ENCODE data around the gene OSCAR. TPM values are rescaled to one million over a fixed set of nuclear protein-coding genes. Genes with fewer than 3 reads are reported as not detected.

Gene OSCAR
- total RNA-seq, 1 donor from 2014 or later: not detected

DNA sequence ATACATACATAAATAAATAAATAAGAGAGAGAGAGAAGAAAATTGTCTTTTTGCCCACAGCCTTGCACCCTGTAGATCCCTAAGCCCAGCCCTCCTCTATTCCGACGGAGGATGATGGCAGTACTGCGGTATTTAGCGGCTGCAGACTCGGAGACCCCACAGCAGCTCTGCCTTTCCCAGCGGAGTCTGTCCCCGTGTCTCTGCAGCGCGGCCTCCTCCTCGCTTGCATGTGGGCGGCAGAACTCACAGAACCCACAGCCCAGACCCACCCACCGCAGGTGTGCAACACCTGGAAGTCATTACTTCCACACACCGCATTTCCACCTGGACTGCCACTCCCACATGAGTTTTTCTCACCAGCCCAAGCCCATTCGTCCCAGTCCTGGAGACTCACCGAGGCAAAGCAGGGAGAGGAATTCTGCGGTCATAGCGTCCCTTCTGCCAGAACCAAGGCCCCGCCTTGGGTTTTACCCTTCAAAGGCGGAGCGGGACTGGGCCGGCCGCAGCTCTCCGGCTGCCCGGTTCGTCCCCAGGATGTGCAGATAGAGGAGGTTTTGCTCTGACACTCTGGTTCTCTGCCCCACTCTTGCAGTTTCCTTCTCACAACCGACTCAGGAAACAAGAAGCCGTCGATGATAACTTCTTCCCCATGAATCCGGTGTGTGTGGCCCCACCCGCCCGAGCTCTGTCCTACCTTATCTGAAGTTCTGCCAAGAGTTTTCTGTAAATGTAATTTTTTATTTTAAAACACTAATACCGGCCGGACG, 37.1 kb downstream of the OSCAR start, which contains the start of gene VSTM1:
TSS of gene VSTM1 (minus strand) at position 548 of the 767 bp plus-strand sequence. CDS start at position 428, 120 bp downstream.
- Mint-ChIP-seq H3K4me1 (no peaks in the 10 kb centered on the region), H3K4me3 (no peak within 1 kb of the TSS), H3K27ac (no peak within 1 kb of the TSS), H3K36me3 (no peaks in the 10 kb centered on the region), H3K27me3 (ENCODE audit: low read depth) (peaks cover 10% of the 10 kb centered on the region), H3K9me3 (peaks cover 3% of the 10 kb centered on the region)
- no peak for DNase-seq (ENCODE audit: low spot score in 2 of 2, unreplicated experiment in 2 of 2)
- TF ChIP-seq, protein P1, sequence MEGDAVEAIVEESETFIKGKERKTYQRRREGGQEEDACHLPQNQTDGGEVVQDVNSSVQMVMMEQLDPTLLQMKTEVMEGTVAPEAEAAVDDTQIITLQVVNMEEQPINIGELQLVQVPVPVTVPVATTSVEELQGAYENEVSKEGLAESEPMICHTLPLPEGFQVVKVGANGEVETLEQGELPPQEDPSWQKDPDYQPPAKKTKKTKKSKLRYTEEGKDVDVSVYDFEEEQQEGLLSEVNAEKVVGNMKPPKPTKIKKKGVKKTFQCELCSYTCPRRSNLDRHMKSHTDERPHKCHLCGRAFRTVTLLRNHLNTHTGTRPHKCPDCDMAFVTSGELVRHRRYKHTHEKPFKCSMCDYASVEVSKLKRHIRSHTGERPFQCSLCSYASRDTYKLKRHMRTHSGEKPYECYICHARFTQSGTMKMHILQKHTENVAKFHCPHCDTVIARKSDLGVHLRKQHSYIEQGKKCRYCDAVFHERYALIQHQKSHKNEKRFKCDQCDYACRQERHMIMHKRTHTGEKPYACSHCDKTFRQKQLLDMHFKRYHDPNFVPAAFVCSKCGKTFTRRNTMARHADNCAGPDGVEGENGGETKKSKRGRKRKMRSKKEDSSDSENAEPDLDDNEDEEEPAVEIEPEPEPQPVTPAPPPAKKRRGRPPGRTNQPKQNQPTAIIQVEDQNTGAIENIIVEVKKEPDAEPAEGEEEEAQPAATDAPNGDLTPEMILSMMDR (IDR thresholded peaks at IDR 0.05; ENCODE audit: unreplicated experiment): no peak

DNA sequence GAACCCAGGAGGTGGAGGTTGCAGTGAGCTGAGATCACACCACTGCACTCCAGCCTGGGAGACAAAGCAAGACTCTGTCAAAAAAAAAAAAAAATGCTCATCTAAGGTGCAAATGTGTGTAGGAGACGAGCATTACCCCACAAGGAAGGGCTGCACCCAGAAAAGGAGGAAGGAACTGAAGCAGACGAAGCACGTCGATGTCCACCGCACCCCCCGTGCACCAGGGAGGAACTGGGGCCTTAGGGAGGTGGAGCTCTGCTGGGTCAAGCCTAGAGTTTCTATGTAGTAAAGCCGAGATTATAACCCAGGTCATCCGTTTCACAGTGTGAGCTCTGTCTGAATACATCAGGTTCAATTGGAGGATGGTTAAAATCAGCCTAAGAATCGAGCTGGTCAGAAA, 38.0 kb downstream of the OSCAR start:
- no peak for DNase-seq (ENCODE audit: low spot score in 2 of 2, unreplicated experiment in 2 of 2)
- no peak overlapping the region for H3K4me3 Mint-ChIP-seq
- TF ChIP-seq, protein P1 (IDR thresholded peaks at IDR 0.05; ENCODE audit: unreplicated experiment): no peak
- no peaks in the 10 kb centered on the region for H3K36me3 Mint-ChIP-seq
- no peaks in the 10 kb centered on the region for H3K4me1 Mint-ChIP-seq
- H3K27me3 Mint-ChIP-seq (ENCODE audit: low read depth): peaks cover 6% of the 10 kb centered on the region
- peaks cover 3% of the 10 kb centered on the region for H3K9me3 Mint-ChIP-seq
- H3K27ac Mint-ChIP-seq: no peak overlapping the region

DNA sequence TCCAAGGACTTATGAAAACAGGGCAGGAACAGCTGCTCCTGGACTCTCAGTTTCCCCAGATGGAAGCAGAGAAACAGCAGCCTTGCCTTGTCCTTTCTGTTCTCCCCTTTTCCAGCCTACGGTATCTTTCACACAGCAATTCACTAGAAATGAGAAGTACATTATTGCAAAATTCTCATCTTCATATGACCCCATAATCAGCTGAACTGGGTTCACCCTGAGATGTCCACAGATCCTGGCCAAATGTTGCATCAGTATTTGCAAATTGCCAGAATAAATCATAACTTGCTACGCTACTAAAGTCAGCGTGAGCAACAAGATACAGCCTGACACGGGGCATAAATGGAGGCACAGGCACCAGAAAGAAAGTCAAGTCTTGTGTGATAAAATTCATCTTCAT, 53.0 kb downstream of the OSCAR start:
- Mint-ChIP-seq H3K4me1 (no peaks in the 10 kb centered on the region), H3K27ac (no peak overlapping the region), H3K36me3 (no peaks in the 10 kb centered on the region), H3K4me3 (no peak overlapping the region), H3K9me3 (no peaks in the 10 kb centered on the region), H3K27me3 (ENCODE audit: low read depth) (peaks cover 37% of the 10 kb centered on the region)
- no peak for DNase-seq (ENCODE audit: low spot score in 2 of 2, unreplicated experiment in 2 of 2)
- TF ChIP-seq, protein P1 (IDR thresholded peaks at IDR 0.05; ENCODE audit: unreplicated experiment): no peak

DNA sequence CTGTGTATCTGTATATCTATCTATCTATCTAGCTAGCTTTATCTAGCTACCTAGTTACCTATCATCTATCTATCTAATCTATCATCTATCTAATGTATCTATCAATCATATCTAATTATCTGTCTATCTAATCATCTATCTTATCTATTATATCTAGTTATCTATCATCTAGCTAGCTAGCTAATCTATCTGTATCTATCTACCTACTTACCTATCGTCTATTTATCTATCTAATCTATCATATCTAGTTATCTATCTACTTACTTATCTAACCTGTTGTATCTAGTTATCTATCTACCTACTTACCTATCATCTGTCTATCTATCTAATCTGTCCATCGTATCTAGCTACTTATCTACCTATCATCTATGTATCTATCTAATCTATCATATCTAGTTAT, 54.8 kb downstream of the OSCAR start:
- Mint-ChIP-seq H3K9me3 (no peaks in the 10 kb centered on the region), H3K4me3 (no peak overlapping the region), H3K36me3 (no peaks in the 10 kb centered on the region), H3K4me1 (no peaks in the 10 kb centered on the region), H3K27me3 (ENCODE audit: low read depth) (peaks cover 33% of the 10 kb centered on the region), H3K27ac (no peak overlapping the region)
- TF ChIP-seq, protein P1 (IDR thresholded peaks at IDR 0.05; ENCODE audit: unreplicated experiment): no peak
- no peak for DNase-seq (ENCODE audit: low spot score in 2 of 2, unreplicated experiment in 2 of 2)

Other genes starting within 250 kb of the OSCAR start
- 195 to 211 TPM (median 200 TPM) in 3 replicates for gene MYADM, start 232.9 kb downstream of the OSCAR start, total RNA-seq
- gene PRKCG, start 218.6 kb downstream of the OSCAR start, total RNA-seq: 19.1 to 21.6 TPM (median 19.3 TPM) in 3 replicates
- gene CACNG7, start 191.5 kb downstream of the OSCAR start, total RNA-seq: 0.52 to 0.82 TPM (median 0.76 TPM) in 3 replicates
- gene CACNG8, start 137.9 kb downstream of the OSCAR start, total RNA-seq: 2.1 to 2.6 TPM (median 2.1 TPM) in 3 replicates
- gene CACNG6, start 109.2 kb downstream of the OSCAR start, total RNA-seq: 4.3 to 5.7 TPM (median 5.3 TPM) in 3 replicates
- not detected in 3 replicates for gene VSTM1, start 36.9 kb downstream of the OSCAR start, total RNA-seq
- gene TARM1, start 19.4 kb downstream of the OSCAR start, total RNA-seq: not detected in 3 replicates
- gene NDUFA3, start 2.1 kb upstream of the OSCAR start, total RNA-seq: 126 to 135 TPM (median 135 TPM) in 3 replicates
- gene TFPT, start 14.9 kb upstream of the OSCAR start, total RNA-seq: 19.2 to 20.7 TPM (median 20.1 TPM) in 3 replicates
- 80.6 to 84.0 TPM (median 82.1 TPM) in 3 replicates for gene PRPF31, start 15.0 kb upstream of the OSCAR start, total RNA-seq
- gene CNOT3, start 37.0 kb upstream of the OSCAR start, total RNA-seq: 63.3 to 70.6 TPM (median 67.6 TPM) in 3 replicates
- gene LENG1, start 58.9 kb upstream of the OSCAR start, total RNA-seq: 5.7 to 6.4 TPM (median 5.8 TPM) in 3 replicates
- gene TMC4, start 72.4 kb upstream of the OSCAR start, total RNA-seq: 57.6 to 69.5 TPM (median 63.5 TPM) in 3 replicates
- 102 to 113 TPM (median 110 TPM) in 3 replicates for gene MBOAT7, start 88.8 kb upstream of the OSCAR start, total RNA-seq
- gene TSEN34, start 90.5 kb upstream of the OSCAR start, total RNA-seq: 43.9 to 50.1 TPM (median 47.5 TPM) in 3 replicates
- 1,211 to 1,274 TPM (median 1,263 TPM) in 3 replicates for gene RPS9, start 100.1 kb upstream of the OSCAR start, total RNA-seq
- gene LILRB3, start 122.2 kb upstream of the OSCAR start, total RNA-seq: not detected in 3 replicates
- not detected in 3 replicates for gene LILRA6, start 142.0 kb upstream of the OSCAR start, total RNA-seq
- gene LILRB5, start 156.5 kb upstream of the OSCAR start, total RNA-seq: not detected in 3 replicates
- not detected in 3 replicates for gene LILRB2, start 180.3 kb upstream of the OSCAR start, total RNA-seq
- gene LILRA5, start 212.4 kb upstream of the OSCAR start, total RNA-seq: not detected in 3 replicates
- gene LILRA4, start 238.4 kb upstream of the OSCAR start, total RNA-seq: not detected in 3 replicates

Measured in mesothelial cell of epicardium (in vitro differentiated cells).